ENCODE data around the gene ZNF429. TPM values are rescaled to one million over a fixed set of nuclear protein-coding genes. Genes with fewer than 3 reads are reported as not detected.
"Not testable (repeated sequence)": the region's sequence is repeated elsewhere in the genome, so short reads cannot be mapped to it uniquely, and the experiment has no call there.

Gene ZNF429
- total and polyA plus RNA-seq, 9 donors = 11.9 to 15.6 (median 13.1) TPM

- not testable (repeated sequence) for DNase-seq; H3K4me3 ChIP-seq (ENCODE audit: low read length); H3K36me3 ChIP-seq (ENCODE audit: control insufficient read depth, insufficient read depth, low read length); H3K27ac ChIP-seq (ENCODE audit: low read length); H3K27me3 ChIP-seq (ENCODE audit: control insufficient read depth, insufficient read depth, low read length); H3K4me1 ChIP-seq (ENCODE audit: control insufficient read depth, insufficient read depth, low read length)
- peaks cover 17% of the 10 kb centered on the region for H3K9me3 ChIP-seq (replicated peaks; ENCODE audit: control insufficient read depth, low read depth, low read length)
- WGBS (ENCODE audit: insufficient coverage) = 80% methylated on average over 2 of the region's 25 CpGs
Measured at GRCh38 chr19:21511058-21511457, 5.7 kb downstream of the ZNF429 start.

- H3K9me3 ChIP-seq (replicated peaks; ENCODE audit: control insufficient read depth, low read depth, low read length) = peaks cover 20% of the 10 kb centered on the region
- H3K27me3 ChIP-seq (ENCODE audit: control insufficient read depth, insufficient read depth, low read length); DNase-seq; H3K4me3 ChIP-seq (ENCODE audit: low read length); H3K4me1 ChIP-seq (ENCODE audit: control insufficient read depth, insufficient read depth, low read length); H3K27ac ChIP-seq (ENCODE audit: low read length); H3K36me3 ChIP-seq (ENCODE audit: control insufficient read depth, insufficient read depth, low read length): not testable (repeated sequence)
- 91% methylated on average over 4 of the region's 7 CpGs for WGBS (ENCODE audit: insufficient coverage)
Measured at GRCh38 chr19:21512609-21513008, 7.2 kb downstream of the ZNF429 start.

GRCh38 chr19:21513651-21514050 lies 8.2 kb downstream of the ZNF429 start:
- Histone ChIP-seq H3K4me3 (ENCODE audit: low read length) (no peak overlapping the region), H3K36me3 (ENCODE audit: control insufficient read depth, insufficient read depth, low read length) (peaks cover 1% of the 10 kb centered on the region), H3K27me3 (ENCODE audit: control insufficient read depth, insufficient read depth, low read length) (no peaks in the 10 kb centered on the region), H3K9me3 (replicated peaks; ENCODE audit: control insufficient read depth, low read depth, low read length) (peaks cover 27% of the 10 kb centered on the region), H3K4me1 (ENCODE audit: control insufficient read depth, insufficient read depth, low read length) (no peaks in the 10 kb centered on the region), H3K27ac (ENCODE audit: low read length) (no peak overlapping the region)
- 68% methylated on average over 2 of the region's 2 CpGs for WGBS (ENCODE audit: insufficient coverage)
- no peak for DNase-seq

DNA sequence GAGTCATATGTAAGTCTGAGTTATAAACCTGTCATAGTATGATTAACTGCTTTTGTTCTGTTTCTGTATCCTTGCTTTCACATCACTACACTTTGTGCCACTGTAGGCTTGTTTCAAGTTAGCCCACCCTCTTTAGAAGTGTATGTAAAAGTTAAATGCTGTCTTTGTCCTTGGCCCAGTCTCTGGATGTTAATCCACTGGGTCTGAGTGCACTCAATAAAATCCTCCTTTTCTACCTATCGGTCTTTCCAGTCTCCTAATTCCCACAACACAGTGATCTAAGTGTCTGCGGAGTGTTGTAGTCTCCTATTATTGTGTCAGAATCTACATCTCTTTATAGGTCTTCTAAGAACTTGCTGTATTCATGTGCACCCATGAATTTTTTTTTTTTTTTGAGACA lies 14.1 kb downstream of the ZNF429 start:
- no peaks in the 10 kb centered on the region for H3K4me1 ChIP-seq (ENCODE audit: control insufficient read depth, insufficient read depth, low read length)
- WGBS (ENCODE audit: insufficient coverage) = no CpG with 5 or more reads among the region's 2 CpGs
- DNase-seq = no peak
- H3K27me3 ChIP-seq (ENCODE audit: control insufficient read depth, insufficient read depth, low read length) = no peaks in the 10 kb centered on the region
- peaks cover 22% of the 10 kb centered on the region for H3K36me3 ChIP-seq (ENCODE audit: control insufficient read depth, insufficient read depth, low read length)
- H3K27ac ChIP-seq (ENCODE audit: low read length) = no peak overlapping the region
- H3K9me3 ChIP-seq (replicated peaks; ENCODE audit: control insufficient read depth, low read depth, low read length) = peaks cover 61% of the 10 kb centered on the region
- no peak overlapping the region for H3K4me3 ChIP-seq (ENCODE audit: low read length)

DNA sequence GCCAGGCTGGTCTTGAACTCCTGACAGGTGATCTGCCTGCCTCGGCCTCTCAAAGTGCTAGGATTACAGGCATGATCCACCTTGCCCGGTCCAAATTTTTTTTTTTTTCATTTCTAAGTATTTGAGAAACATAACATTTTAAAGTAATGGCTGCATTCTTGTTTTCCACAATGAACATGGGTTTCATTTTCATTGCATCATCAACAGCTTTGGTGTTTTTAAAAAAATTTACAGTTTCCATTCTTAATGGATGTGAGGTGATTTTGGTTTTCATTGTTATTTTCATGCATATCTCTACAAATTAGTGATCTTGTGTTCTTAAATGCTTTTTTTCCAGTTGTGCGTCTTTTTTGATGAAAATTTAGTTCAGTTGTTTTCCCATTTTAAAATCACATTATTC lies 27.5 kb downstream of the ZNF429 start:
- Histone ChIP-seq H3K4me1 (ENCODE audit: control insufficient read depth, insufficient read depth, low read length) (no peaks in the 10 kb centered on the region), H3K9me3 (replicated peaks; ENCODE audit: control insufficient read depth, low read depth, low read length) (peaks cover 28% of the 10 kb centered on the region), H3K4me3 (ENCODE audit: low read length) (no peak overlapping the region), H3K27ac (ENCODE audit: low read length) (no peak overlapping the region), H3K27me3 (ENCODE audit: control insufficient read depth, insufficient read depth, low read length) (no peaks in the 10 kb centered on the region), H3K36me3 (ENCODE audit: control insufficient read depth, insufficient read depth, low read length) (peaks cover 16% of the 10 kb centered on the region)
- WGBS (ENCODE audit: insufficient coverage) = no CpG with 5 or more reads among the region's 3 CpGs
- DNase-seq = no peak

DNA sequence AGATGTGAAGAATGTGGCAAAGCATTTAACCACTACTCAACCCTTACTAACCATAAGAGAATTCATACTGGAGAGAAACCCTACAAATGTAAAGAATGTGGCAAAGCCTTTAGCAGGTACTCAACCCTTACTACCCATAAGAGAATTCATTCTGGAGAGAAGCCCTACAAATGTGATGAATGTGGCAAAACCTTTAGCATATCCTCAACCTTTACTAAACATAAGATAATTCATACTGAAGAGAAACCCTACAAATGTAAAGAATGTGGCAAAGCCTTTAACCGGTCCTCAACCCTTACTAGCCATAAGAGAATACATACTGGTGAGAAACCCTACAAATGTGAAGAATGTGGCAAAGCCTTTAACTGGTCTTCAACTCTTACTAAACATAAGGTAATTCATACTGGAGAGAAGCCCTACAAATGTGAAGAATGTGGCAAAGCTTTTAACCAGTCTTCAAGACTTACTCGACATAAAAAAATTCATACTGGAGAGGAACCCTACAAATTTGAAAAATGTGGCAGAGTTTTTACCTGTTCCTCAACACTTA lies 31.4 kb downstream of the ZNF429 start:
- H3K4me1 ChIP-seq (ENCODE audit: control insufficient read depth, insufficient read depth, low read length); H3K27me3 ChIP-seq (ENCODE audit: control insufficient read depth, insufficient read depth, low read length); H3K27ac ChIP-seq (ENCODE audit: low read length); DNase-seq; H3K4me3 ChIP-seq (ENCODE audit: low read length); H3K36me3 ChIP-seq (ENCODE audit: control insufficient read depth, insufficient read depth, low read length): not testable (repeated sequence)
- no CpG with 5 or more reads among the region's 2 CpGs for WGBS (ENCODE audit: insufficient coverage)
- H3K9me3 ChIP-seq (replicated peaks; ENCODE audit: control insufficient read depth, low read depth, low read length) = peaks cover 25% of the 10 kb centered on the region

DNA sequence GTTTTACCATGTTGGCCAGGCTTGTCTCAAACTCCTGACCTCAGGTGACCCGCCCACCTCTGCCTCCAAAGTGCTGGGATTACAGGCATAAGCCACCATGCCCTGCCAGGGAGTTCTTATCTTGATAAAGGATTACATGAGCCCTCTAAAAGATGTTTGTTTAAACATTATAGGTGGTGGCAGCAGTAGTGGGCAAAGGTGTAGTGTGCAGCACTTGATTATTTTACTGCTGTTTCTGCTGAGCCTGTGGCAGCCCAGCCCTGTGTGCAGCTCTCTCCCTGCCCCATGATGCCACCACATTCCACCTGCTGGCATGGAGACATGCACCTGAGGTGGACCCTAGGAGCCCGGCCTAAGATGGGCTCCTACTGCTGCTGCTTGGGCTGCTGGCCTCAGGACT lies 54.0 kb downstream of the ZNF429 start:
- peaks cover 34% of the 10 kb centered on the region for H3K9me3 ChIP-seq (replicated peaks; ENCODE audit: control insufficient read depth, low read depth, low read length)
- H3K27me3 ChIP-seq (ENCODE audit: control insufficient read depth, insufficient read depth, low read length) = no peaks in the 10 kb centered on the region
- no peak overlapping the region for H3K27ac ChIP-seq (ENCODE audit: low read length)
- no peaks in the 10 kb centered on the region for H3K4me1 ChIP-seq (ENCODE audit: control insufficient read depth, insufficient read depth, low read length)
- DNase-seq = no peak
- no peak overlapping the region for H3K4me3 ChIP-seq (ENCODE audit: low read length)
- H3K36me3 ChIP-seq (ENCODE audit: control insufficient read depth, insufficient read depth, low read length) = no peaks in the 10 kb centered on the region
- WGBS (ENCODE audit: insufficient coverage) = 86% methylated on average over 1 of the region's 2 CpGs

- Histone ChIP-seq H3K4me1 (ENCODE audit: control insufficient read depth, insufficient read depth, low read length) (no peaks in the 10 kb centered on the region), H3K27ac (ENCODE audit: low read length) (no peak overlapping the region), H3K4me3 (ENCODE audit: low read length) (no peak overlapping the region), H3K27me3 (ENCODE audit: control insufficient read depth, insufficient read depth, low read length) (no peaks in the 10 kb centered on the region), H3K36me3 (ENCODE audit: control insufficient read depth, insufficient read depth, low read length) (no peaks in the 10 kb centered on the region), H3K9me3 (replicated peaks; ENCODE audit: control insufficient read depth, low read depth, low read length) (peaks cover 30% of the 10 kb centered on the region)
- WGBS (ENCODE audit: insufficient coverage) = no CpG with 5 or more reads among the region's 1 CpG
- DNase-seq = no peak
Measured at GRCh38 chr19:21564406-21564805, 59.0 kb downstream of the ZNF429 start.

DNA sequence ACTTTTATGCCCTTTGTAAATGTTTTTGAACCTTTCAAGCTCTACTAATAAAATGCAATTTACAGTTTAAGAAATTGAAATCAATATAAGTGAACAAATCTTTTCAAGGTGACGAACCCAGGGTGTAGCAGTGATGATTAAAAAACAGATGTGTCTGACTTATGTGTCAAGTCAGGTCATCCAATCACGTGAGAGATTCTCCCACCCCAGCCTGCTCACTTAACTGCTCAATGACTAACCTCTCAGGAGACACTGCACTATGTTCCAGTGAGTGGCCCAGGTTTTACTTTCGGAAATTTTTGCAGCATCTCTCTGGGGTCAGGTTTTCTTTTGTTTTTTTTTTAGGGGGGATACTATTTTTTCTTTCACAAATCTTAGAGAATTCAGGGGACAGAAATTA lies 60.7 kb downstream of the ZNF429 start:
- H3K9me3 ChIP-seq (replicated peaks; ENCODE audit: control insufficient read depth, low read depth, low read length) = peaks cover 35% of the 10 kb centered on the region
- no CpG with 5 or more reads among the region's 3 CpGs for WGBS (ENCODE audit: insufficient coverage)
- H3K27ac ChIP-seq (ENCODE audit: low read length) = no peak overlapping the region

GRCh38 chr19:21567806-21568205 lies 62.4 kb downstream of the ZNF429 start:
- not testable (repeated sequence) for H3K27me3 ChIP-seq (ENCODE audit: control insufficient read depth, insufficient read depth, low read length); H3K36me3 ChIP-seq (ENCODE audit: control insufficient read depth, insufficient read depth, low read length); DNase-seq; H3K4me1 ChIP-seq (ENCODE audit: control insufficient read depth, insufficient read depth, low read length); H3K27ac ChIP-seq (ENCODE audit: low read length)
- peak overlapping the region; percentile 27 for H3K4me3 ChIP-seq (ENCODE audit: low read length)
- H3K9me3 ChIP-seq (replicated peaks; ENCODE audit: control insufficient read depth, low read depth, low read length) = peaks cover 48% of the 10 kb centered on the region
- no CpG with 5 or more reads among the region's 4 CpGs for WGBS (ENCODE audit: insufficient coverage)

More for the DNA sequence above, 60.7 kb downstream of the ZNF429 start:
- no peaks in the 10 kb centered on the region for H3K36me3 ChIP-seq (ENCODE audit: control insufficient read depth, insufficient read depth, low read length)
- no peak overlapping the region for H3K4me3 ChIP-seq (ENCODE audit: low read length)
- H3K4me1 ChIP-seq (ENCODE audit: control insufficient read depth, insufficient read depth, low read length) = no peaks in the 10 kb centered on the region
- H3K27me3 ChIP-seq (ENCODE audit: control insufficient read depth, insufficient read depth, low read length) = no peaks in the 10 kb centered on the region
- no peak for DNase-seq
